Motor neuron (in vitro differentiated cells): ENCODE data around the gene ANKRD29. TPM values are rescaled to one million over a fixed set of nuclear protein-coding genes. Genes with fewer than 3 reads are reported as not detected.

Source experiments
- ATAC-seq, 8 experiments: fragments of 200-7000 bp; cut with Tn5 transposase; replicated peaks in 6 of 8; 2 replicates each; pipeline ENCODE4 v1.8.0; 2021; ENCODE audit warnings: mild to moderate bottlenecking in 8 of 8, moderate library complexity in 8 of 8
- H3K27ac ChIP-seq, 2 donors: fragments of 250-450 bp; sonication (Bioruptor Pico); 2 replicates each; pipeline ENCODE4 v1.9.0; 2021; ENCODE audit warnings: antibody characterized with exemption in 2 of 2, mild to moderate bottlenecking in 2 of 2, moderate library complexity in 1 of 2
- H3K4me1 ChIP-seq, 2 donors: fragments of 250-450 bp; sonication (Bioruptor Pico); replicated peaks in 1 of 2; 2 replicates each; pipeline ENCODE4 v1.6.1; 2021; ENCODE audit warnings: antibody characterized with exemption in 2 of 2, mild to moderate bottlenecking in 2 of 2, moderate library complexity in 1 of 2
- H3K4me3 ChIP-seq, 5 donors: fragments of 250-450 bp; sonication (Bioruptor Pico); 2 replicates each; pipeline ENCODE4 v1.9.0; 2021; ENCODE audit warnings: antibody characterized with exemption in 5 of 5, mild to moderate bottlenecking in 5 of 5, moderate library complexity in 4 of 5
- WGBS, 10 experiments: fragments of 450-650 bp; shearing (Covaris generic); methylation state at CpG; one replicate each; pipeline ENCODE4 v1.0.0; 2022; 5-methylcytosine and 5-hydroxymethylcytosine counted together
- in situ Hi-C, 9 experiments: fragments of 400-800 bp; cut with MboI; loops; one replicate each; pipeline ENCODE4 v1.15.0; 2021; ENCODE audit warnings: low sequenced_read_pairs in 9 of 9, low pct_unique_long_range_greater_than_20kb in 2 of 9; ENCODE audit not compliant: unreplicated experiment in 9 of 9
- total RNA-seq, 8 experiments: library from RNA; unstranded; fragments of 300-600 nt; gene quantifications; 2 replicates each; pipeline versions ENCODE4 v1.2.3 to v1.2.4, GENCODE V29; 2022

Gene ANKRD29
- total RNA-seq, 8 experiments from 2014 or later = 0.42 to 6.9 (median 3.0) TPM

DNA sequence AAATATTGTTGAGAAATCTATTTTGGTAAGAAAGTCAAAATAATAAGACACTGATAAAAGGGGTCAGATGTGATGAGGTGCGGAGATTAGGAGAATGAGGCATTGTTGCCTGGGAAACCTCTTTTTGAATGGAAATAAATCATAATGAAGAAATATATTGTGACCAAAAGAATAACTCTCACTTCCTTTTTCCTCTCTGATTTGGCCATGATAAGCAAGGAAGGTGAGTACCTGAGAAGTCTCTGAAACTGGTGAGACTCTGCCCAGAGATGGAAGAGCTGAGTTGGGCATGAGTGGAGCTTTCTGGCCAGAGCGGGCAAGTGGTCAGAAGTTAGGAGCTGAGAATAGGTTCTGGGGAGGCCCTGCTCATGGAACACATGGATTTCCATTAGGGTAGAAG lies 38.3 kb upstream of the ANKRD29 start:
- Histone ChIP-seq H3K27ac (no peak overlapping the region), H3K4me1 (no peaks in the 10 kb centered on the region), H3K4me3 (no peak overlapping the region)
- in situ Hi-C loops = loop anchor here in 2 of 9 experiments (25.0 kb wide), 1 partner anchor 111 kb away; no protein-coding TSS in a partner anchor
- ATAC-seq = no peak
- WGBS, 10 experiments = 60 to 100% (median 92%) methylated on average over 1 to 2 of the region's 2 CpGs; no CpG with 5 or more reads in 2 of the 10 experiments

DNA sequence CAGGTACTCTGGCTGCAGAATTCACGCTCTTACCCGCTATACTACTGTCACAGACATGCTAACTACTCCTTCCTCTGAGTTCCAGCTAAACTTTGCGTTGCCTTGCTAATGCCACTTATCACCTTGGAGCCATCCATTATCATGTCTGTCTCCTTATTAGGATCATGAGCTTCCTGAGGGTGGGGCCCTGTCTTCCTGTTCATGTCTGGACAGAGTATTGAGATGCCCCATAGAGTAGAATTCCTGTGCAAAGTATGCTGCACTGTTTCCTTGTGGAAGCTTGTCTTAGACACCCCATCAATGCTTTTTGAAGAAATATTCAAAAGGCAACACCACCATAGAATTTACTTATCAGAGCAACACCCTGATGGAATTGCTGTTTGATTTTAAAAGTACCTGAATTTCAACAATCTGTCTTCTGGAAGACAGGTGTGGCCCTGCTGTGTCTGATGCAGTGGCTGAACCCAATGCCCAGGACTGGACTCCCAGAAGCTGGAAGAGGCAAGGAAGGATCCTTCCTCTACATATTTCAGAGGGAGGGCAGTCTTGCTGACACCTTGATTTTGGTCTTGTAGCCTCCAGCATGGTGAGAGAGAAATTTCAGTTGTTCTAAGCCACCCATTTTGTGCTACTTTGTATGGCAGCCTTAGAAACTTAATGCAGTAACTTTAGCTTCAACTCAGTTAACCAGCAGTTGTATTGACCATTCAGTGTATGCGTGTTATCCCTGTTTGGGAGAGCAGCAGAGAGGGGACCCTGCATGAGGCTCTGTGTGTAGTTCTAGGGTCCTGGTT lies 32.1 kb upstream of the ANKRD29 start:
- Histone ChIP-seq H3K4me3 (no peak overlapping the region), H3K4me1 (no peaks in the 10 kb centered on the region), H3K27ac (no peak overlapping the region)
- 35 to 100% (median 93%) methylated on average over 1 to 4 of the region's 4 CpGs; no CpG with 5 or more reads in 3 of the 10 experiments for WGBS, 10 experiments
- in situ Hi-C loops = loop anchor here in 2 of 9 experiments (10.0 to 25.0 kb wide), 2 partner anchors 80 to 183 kb away; partner anchors contain the start of gene RMC1 (in 1 of the 2)
- peak in 2 of 8 experiments; percentile 10 to 11 for ATAC-seq

DNA sequence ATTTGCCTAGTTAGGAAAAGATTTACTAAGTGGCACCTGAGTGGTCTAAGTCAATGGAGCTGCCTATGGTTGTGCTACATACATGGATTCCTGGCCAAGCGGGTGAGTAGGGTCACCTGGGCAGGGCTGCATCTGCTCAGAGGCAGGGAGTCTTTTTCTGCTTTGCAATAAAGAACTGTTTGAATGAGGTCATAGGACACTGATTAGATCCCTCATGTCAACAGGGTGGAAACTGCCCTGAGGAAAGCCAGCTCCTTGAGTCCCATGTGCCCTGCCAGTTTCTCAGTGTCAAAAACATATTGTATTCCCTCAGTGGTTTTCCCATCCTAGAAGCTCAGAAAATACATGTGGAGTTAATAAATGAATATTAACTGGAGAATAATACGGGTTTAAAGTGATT lies 31.1 kb upstream of the ANKRD29 start:
- in situ Hi-C loops = loop anchor here in 2 of 9 experiments (10.0 to 25.0 kb wide), 2 partner anchors 79 to 182 kb away; partner anchors contain the start of gene RMC1 (in 1 of the 2)
- 42 to 100% (median 100%) methylated on average over 1 to 2 of the region's 2 CpGs; no CpG with 5 or more reads in 2 of the 10 experiments for WGBS, 10 experiments
- H3K4me1 ChIP-seq = peaks cover 2% of the 10 kb centered on the region in 2 donors
- no peak overlapping the region for H3K4me3 ChIP-seq
- H3K27ac ChIP-seq = no peak overlapping the region
- no peak for ATAC-seq

DNA sequence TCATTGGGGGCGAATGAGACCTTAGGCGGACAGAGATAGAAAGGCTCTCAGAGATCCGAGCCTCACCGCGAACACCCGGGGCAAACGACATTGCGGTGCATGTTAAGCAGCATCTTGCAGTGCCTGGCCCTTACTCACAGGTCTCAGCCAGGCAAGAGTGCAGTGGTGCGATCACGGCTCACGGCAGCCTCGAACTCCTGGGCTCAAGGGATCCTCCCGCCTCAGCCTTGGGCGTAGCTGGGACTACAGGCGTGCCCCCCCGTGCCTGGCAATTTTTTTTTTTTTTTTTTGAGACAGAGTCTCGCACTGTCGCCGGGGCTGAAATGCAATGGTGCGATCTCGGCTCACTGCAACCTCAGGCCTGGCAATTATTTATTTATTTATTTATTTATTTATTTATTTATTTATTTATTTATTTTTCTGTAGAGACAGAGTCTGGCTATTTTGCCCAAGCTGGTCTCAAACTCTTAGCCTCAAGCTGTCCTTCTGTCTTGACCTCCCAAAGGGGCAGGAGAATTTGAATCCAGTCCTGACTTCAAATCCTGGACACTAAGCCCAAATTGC lies 27.9 kb upstream of the ANKRD29 start:
- WGBS, 10 experiments = 52 to 100% (median 98%) methylated on average over 3 to 16 of the region's 21 CpGs; no CpG with 5 or more reads in 4 of the 10 experiments
- in situ Hi-C loops = loop anchor here in 2 of 9 experiments (10.0 to 25.0 kb wide), 2 partner anchors 76 to 178 kb away; partner anchors contain the start of gene RMC1 (in 1 of the 2)
- ATAC-seq = no peak
- H3K4me1 ChIP-seq = peaks cover 3% of the 10 kb centered on the region in 2 donors
- peak overlapping the region in 1 of 5 donors; percentile 48 for H3K4me3 ChIP-seq
- H3K27ac ChIP-seq = no peak overlapping the region

DNA sequence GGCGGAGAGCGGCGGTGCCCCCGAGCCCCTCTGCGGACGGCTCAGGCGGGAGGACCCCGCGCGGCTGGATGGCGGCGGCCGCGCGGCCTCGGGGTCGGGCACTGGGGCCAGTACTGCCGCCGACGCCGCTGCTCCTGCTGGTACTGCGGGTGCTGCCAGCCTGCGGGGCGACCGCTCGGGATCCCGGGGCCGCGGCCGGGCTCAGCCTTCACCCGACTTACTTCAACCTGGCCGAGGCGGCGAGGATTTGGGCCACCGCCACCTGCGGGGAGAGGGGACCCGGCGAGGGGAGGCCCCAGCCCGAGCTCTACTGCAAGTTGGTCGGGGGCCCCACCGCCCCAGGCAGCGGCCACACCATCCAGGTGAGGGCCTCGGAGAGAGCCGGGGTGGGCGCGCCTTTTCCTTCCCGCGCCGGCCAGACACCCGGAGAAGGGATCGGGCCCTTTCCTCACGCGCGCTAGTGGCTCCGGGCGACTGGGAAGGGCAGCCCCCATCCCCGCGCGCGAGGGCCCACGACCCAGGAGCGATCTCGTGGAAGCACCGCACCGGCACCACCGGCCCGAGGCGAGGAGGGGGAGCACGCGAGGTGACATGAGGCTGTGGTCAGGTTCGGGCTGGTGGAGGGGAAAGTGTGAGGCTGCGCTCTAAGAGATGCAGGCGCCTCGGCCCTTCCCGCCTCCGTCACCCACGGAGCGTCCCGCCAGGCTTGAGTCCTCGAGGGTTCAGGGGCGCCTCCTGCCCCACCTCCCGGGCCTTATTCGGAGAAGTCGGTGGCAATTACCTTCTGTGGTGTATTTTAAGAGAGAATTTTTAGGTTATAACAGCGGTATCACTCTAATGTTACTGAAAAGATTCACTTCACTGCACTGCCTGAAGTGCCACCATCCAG lies 27.1 kb upstream of the ANKRD29 start:
- in situ Hi-C loops = loop anchor here in 2 of 9 experiments (10.0 to 25.0 kb wide), 2 partner anchors 75 to 178 kb away; partner anchors contain the start of gene RMC1 (in 1 of the 2)
- 0 to 53% (median 10%) methylated on average over 1 to 11 of the region's 85 CpGs; no CpG with 5 or more reads in 5 of the 10 experiments for WGBS, 10 experiments
- ATAC-seq = peak in 7 of 8 experiments; percentile 7 to 83 (median 57)
- Histone ChIP-seq H3K27ac (no peak overlapping the region), H3K4me3 (peak overlapping the region; percentile 38 to 48 (median 41)), H3K4me1 (peaks cover 3% of the 10 kb centered on the region in 2 donors)

DNA sequence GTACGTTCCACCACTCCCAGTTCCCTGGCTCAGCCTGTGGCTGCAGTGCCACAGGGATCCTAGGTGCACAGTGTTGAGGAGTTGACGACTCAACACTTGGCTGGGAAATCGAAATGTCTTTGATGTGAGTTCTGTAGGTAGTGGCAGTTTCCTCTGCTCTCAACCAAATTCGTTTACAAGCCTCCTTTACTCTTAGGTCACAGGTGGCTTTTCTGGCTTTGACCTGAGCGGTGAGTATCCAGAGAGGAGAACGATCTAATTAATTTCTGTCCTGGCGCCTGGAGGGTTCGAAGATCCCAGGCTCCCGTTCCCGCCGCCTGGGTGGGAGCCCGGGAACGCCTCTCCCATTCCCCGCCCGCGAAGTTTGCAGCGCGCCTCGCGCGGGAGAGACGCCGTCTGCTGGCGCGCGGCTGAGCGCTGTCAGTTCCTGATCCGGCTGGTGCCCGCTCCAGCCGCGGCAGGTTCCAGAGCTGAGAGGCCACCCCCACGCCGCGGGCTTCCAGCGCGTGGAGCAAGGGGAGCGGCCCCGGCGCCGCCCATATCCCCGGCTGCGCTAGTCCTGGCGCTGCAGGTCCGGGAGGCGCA lies 26.4 kb upstream of the ANKRD29 start, which contains the start of gene LAMA3:
LAMA3 (plus strand) TSS at position 423 of the 585 bp plus-strand sequence. CDS start 231 bp downstream, outside the sequence.
- ATAC-seq = peak; percentile 91 to 96 (median 94)
- H3K4me3 ChIP-seq = peak within 1 kb of the TSS; percentile 38 to 48 (median 41)
- H3K4me1 ChIP-seq = peaks cover 3% of the 10 kb centered on the region in 2 donors
- 0 to 5% (median 0%) methylated on average over 1 to 12 of the region's 45 CpGs; no CpG with 5 or more reads in 4 of the 10 experiments for WGBS, 10 experiments
- in situ Hi-C loops = loop anchor here in 1 of 9 experiments (25.0 kb wide), 1 partner anchor 177 kb away; the partner anchor contains the start of gene RMC1
- H3K27ac ChIP-seq = no peak within 1 kb of the TSS

DNA sequence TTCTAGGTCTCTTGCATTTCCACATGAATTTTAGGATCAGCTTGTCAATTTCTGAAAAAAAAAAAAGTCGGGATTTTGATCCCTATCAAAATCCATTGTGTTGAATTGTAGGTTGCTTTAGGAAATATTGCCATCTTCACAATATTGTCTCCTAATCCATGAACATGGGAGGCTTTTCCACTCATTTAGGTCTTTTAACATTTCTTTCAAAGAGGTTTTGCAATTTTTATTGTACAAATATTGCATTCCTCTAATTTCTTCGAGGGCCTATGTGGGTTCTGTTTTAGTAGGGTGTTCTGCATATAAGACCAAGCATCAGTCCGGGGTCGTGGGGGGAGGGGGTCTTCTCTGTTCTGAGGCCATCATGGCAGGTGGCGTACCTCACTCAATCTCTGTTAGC lies 25.8 kb upstream of the ANKRD29 start:
- H3K4me1 ChIP-seq = peaks cover 3% of the 10 kb centered on the region in 2 donors
- WGBS, 10 experiments = 33 to 92% (median 62%) methylated on average over 1 to 5 of the region's 5 CpGs
- no peak overlapping the region for H3K27ac ChIP-seq
- in situ Hi-C loops = loop anchor here in 1 of 9 experiments (25.0 kb wide), 1 partner anchor 176 kb away; the partner anchor contains the start of gene RMC1
- no peak overlapping the region for H3K4me3 ChIP-seq
- no peak for ATAC-seq

DNA sequence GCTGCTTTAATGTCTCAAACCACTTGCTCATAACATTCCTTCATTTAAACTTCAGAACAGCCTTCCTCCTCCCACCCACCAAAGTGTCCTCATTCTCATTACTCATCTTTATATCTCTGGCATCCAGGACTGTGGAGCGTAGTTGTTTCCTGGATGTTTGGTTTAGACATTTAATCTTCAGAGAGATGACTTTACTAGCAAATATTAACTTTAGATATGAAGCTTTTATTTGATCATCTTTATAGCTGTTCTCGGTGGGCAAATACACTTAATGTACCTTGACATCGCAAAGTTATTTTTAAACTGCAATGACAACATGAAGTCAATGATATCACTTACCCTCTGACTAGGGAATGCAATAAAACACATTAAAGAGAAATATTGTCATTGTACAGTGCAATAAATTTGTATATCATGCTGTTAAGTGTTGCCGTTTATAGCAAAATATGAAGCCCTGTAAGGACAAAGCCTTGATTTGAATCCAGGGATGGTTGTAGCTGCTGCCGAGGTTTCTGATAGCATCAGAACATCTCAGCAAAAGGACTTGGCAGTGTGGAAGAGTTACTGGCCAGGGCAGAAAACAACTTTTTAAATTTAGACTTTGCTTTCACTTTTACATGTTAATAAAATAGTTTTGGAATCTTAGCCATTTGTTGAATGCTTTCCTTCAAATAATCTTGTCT lies 21.9 kb upstream of the ANKRD29 start:
- Histone ChIP-seq H3K4me1 (peaks cover 3% of the 10 kb centered on the region in 2 donors), H3K27ac (no peak overlapping the region), H3K4me3 (no peak overlapping the region)
- ATAC-seq = peak in 1 of 8 experiments; percentile 18
- 13 to 93% (median 79%) methylated on average over 1 to 5 of the region's 5 CpGs; no CpG with 5 or more reads in 1 of the 10 experiments for WGBS, 10 experiments
- in situ Hi-C loops = loop anchor here in 1 of 9 experiments (25.0 kb wide), 1 partner anchor 172 kb away; the partner anchor contains the start of gene RMC1

DNA sequence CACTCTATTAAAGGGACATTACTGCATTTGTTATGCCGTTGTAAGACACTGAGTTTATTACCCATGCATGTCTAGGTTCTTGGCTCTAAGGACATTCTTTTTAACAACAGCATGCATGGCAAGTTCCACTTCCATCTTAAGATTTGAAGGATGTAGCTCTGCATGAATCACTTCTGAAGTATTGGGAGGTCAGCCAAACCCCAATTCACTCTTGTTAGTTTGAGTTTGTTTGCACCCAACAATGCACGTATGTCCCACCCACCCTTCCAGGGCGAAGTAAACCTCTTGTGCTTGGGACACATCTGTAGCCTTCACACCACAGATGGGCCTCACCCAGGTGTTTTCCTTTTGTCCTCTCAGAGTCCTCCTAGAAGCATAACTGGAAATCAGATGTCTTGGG lies 21.0 kb upstream of the ANKRD29 start:
- no peak for ATAC-seq
- in situ Hi-C loops = loop anchor here in 1 of 9 experiments (25.0 kb wide), 1 partner anchor 171 kb away; the partner anchor contains the start of gene RMC1

DNA sequence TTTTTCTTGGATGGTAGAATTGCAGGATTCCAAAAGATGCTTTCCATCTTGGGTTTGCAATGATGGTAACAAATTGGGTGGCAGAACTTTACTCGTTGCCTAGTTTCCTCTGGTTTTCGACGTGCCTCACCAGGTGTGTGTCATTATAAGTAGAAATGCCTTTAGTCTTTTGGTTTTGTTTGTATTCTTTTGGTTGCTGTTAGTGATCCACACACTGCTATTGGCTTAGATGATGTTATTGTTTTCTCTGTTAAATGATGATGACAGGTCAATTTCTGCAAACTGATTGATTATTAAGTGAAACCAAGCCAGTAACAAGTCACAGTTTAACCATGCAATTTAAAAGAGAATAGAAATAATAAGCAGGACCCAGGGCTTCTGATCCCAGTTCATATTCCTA lies 20.4 kb upstream of the ANKRD29 start:
- Histone ChIP-seq H3K4me3 (no peak overlapping the region), H3K4me1 (no peaks in the 10 kb centered on the region), H3K27ac (no peak overlapping the region)
- ATAC-seq = no peak
- WGBS, 10 experiments = 10 to 83% (median 48%) methylated on average over 1 to 3 of the region's 3 CpGs; no CpG with 5 or more reads in 2 of the 10 experiments
- in situ Hi-C loops = loop anchor here in 1 of 9 experiments (25.0 kb wide), 1 partner anchor 171 kb away; the partner anchor contains the start of gene RMC1

More for the DNA sequence above, 21.0 kb upstream of the ANKRD29 start:
- WGBS, 10 experiments = 0 to 75% (median 4%) methylated on average over 1 to 3 of the region's 3 CpGs; no CpG with 5 or more reads in 3 of the 10 experiments
- Histone ChIP-seq H3K27ac (no peak overlapping the region), H3K4me1 (no peaks in the 10 kb centered on the region), H3K4me3 (no peak overlapping the region)

DNA sequence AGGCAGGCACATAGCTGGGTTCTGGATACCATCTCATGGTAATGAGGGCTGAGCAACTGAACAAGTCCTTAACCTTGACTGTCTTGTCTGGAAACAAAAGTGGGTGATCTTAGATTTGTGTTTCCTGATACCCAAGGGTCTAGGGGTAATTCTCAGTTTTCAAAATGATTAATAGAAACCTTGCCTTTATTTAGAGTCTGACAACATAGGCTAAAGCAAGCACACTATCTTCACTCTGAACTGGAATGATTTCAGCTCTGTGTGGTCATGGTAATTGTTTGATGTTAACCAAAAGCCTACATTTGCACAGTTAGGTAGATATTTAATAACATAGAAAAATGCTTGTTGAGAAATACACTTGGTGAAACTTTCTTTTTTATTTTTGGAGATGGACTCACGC lies 19.8 kb upstream of the ANKRD29 start:
- no peak overlapping the region for H3K27ac ChIP-seq
- no peaks in the 10 kb centered on the region for H3K4me1 ChIP-seq
- no peak overlapping the region for H3K4me3 ChIP-seq
- 90 to 100% methylated on average over 1 of the region's 1 CpG; no CpG with 5 or more reads in 8 of the 10 experiments for WGBS, 10 experiments
- no peak for ATAC-seq
- in situ Hi-C loops = loop anchor here in 1 of 9 experiments (25.0 kb wide), 1 partner anchor 170 kb away; the partner anchor contains the start of gene RMC1
